Measurements from ENCODE around the gene VPS33A. TPM values are rescaled to one million over a fixed set of nuclear protein-coding genes. Genes with fewer than 3 reads are reported as not detected.
A peak's percentile ranks its signal among the peaks of the same experiment; 100 is the strongest.

Gene VPS33A
- total and polyA plus RNA-seq, 2 of the 13 experiments (the other 11 are each of a cell fraction or from before 2014, with no cell fraction given) = 11.0 to 43.6 TPM

DNA sequence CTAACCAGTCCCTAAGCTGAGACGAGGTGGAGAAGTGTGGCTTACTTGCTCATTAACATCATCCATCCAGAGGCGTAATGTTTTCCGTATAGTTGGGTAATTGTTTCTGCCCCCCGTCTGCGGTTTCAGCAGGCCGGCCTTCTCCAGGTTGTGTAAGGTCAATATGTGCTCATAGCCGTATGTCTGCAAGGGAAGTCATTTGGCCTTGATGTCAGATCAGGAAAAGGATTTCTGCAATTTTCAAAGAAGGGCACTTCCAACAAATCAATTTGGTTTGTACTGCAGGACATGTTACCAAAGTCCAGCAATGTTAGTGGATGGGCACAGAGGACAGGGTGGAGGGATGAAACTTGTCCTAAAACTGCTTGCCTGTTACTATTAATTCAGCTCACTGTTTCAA lies 30.6 kb downstream of the VPS33A start:
- Histone ChIP-seq H3K27ac (ENCODE audit: extremely low read length, insufficient read depth, low read length) (peak overlapping the region; percentile 50), H2AFZ (ENCODE audit: low read length) (no peak overlapping the region), H3K4me3 (replicated peaks in 1 of 3; ENCODE audit: insufficient read depth in 1 of 3, low read depth in 2 of 3, low read length in 3 of 3) (no peak overlapping the region), H3K9me3 (ENCODE audit: low read length) (no peaks in the 10 kb centered on the region), H3K4me2 (ENCODE audit: low read depth, low read length) (no peak overlapping the region), H3K27me3 (ENCODE audit: control insufficient read depth in 1 of 2, insufficient read depth in 2 of 2, low read length in 2 of 2) (no peaks in the 10 kb centered on the region), H3K9ac (ENCODE audit: insufficient read depth, low read depth, low read length) (no peak overlapping the region), H3K36me3 (replicated peaks in 1 of 2; ENCODE audit: control insufficient read depth in 1 of 2, insufficient read depth in 2 of 2, low read length in 2 of 2) (peaks cover 6 to 49% of the 10 kb centered on the region in 2 experiments), H4K20me1 (ENCODE audit: insufficient read depth, low read length) (no peaks in the 10 kb centered on the region), H3K79me2 (ENCODE audit: insufficient read depth, low read length) (no peaks in the 10 kb centered on the region), H3K4me1 (ENCODE audit: insufficient read depth, low read length) (no peaks in the 10 kb centered on the region)
- FAIRE-seq = peak; percentile 34
- BruUV-seq (replicated peaks) = no TSS peak
- in situ Hi-C loops (cut with HindIII; ENCODE audit: extremely low pct_ligation_motif_present, low pct_unique_long_range_greater_than_20kb) (no loop called here), intact Hi-C loops (cut with micrococcal nuclease; ENCODE audit: unreplicated experiment) (no loop called here)
- no peak for DNase-seq (ENCODE audit: low spot score)
- 72% methylated on average over 7 of the region's 7 CpGs for WGBS (ENCODE audit: low lambda C conversion rate)
- POLR2A ChIA-PET = no interaction called here
- CTCF ChIA-PET (ENCODE audit: low intra/inter-chr PET ratio, low total read pairs) = no interaction called here
- ATAC-seq = peak; percentile 76
- TF ChIP-seq TBX2 (CRISPR knock-in tag; IDR thresholded peaks at IDR 0.05; ENCODE audit: borderline replicate concordance) = no peak
- no peak for TF ChIP-seq NFKBIZ (CRISPR knock-in tag; IDR thresholded peaks at IDR 0.05)
- TF ChIP-seq CEBPB (IDR thresholded peaks at IDR 0.05; ENCODE audit: borderline replicate concordance, low read depth, low read length) = peak; percentile 53; the same call in 1 of the 2 replicates
- TF ChIP-seq, protein P1, sequence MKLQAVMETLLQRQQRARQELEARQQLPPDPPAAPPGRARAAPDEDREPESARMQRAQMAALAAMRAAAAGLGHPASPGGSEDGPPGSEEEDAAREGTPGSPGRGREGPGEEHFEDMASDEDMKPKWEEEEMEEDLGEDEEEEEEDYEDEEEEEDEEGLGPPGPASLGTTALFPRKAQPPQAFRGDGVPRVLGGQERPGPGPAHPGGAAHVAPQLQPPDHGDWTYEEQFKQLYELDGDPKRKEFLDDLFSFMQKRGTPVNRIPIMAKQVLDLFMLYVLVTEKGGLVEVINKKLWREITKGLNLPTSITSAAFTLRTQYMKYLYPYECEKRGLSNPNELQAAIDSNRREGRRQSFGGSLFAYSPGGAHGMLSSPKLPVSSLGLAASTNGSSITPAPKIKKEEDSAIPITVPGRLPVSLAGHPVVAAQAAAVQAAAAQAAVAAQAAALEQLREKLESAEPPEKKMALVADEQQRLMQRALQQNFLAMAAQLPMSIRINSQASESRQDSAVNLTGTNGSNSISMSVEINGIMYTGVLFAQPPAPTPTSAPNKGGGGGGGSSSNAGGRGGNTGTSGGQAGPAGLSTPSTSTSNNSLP (IDR thresholded peaks at IDR 0.05; ENCODE audit: low read depth, low read length) = peak; percentile 48; the same call in 1 of the 2 replicates
- TF ChIP-seq BCL6 (CRISPR knock-in tag; IDR thresholded peaks at IDR 0.05) = no peak
- no peak for TF ChIP-seq SATB2 (CRISPR knock-in tag; IDR thresholded peaks at IDR 0.05)
- TF ChIP-seq HDAC1 (CRISPR knock-in tag; IDR thresholded peaks at IDR 0.05) = 0 out of 2 replicates have a peak, but pooled peaks have one; percentile 15
- no peak for TF ChIP-seq SMAD1 (CRISPR knock-in tag; IDR thresholded peaks at IDR 0.05; ENCODE audit: borderline replicate concordance, low read depth)
- no peak for TF ChIP-seq JUND (CRISPR knock-in tag; IDR thresholded peaks at IDR 0.05)
- TF ChIP-seq ZNF549 (CRISPR knock-in tag; IDR thresholded peaks at IDR 0.05) = 0 out of 2 replicates have a peak, but pooled peaks have one; percentile 44
- TF ChIP-seq CHD4 (IDR thresholded peaks at IDR 0.05; ENCODE audit: borderline replicate concordance, low read length) = no peak
- TF ChIP-seq ZNF883 (CRISPR knock-in tag; IDR thresholded peaks at IDR 0.05; ENCODE audit: not compliant biosample characterization) = no peak
- no peak for TF ChIP-seq ZNF160 (CRISPR knock-in tag; IDR thresholded peaks at IDR 0.05)
- TF ChIP-seq PLRG1 (conservative IDR thresholded peaks at IDR 0.05) = no peak
- TF ChIP-seq NFIC (IDR thresholded peaks at IDR 0.05; ENCODE audit: low read length) = no peak
- TF ChIP-seq ZNF207 (IDR thresholded peaks at IDR 0.05; ENCODE audit: borderline replicate concordance) = no peak
- no peak for TF ChIP-seq GTF3A (CRISPR knock-in tag; conservative IDR thresholded peaks at IDR 0.05)
- TF ChIP-seq, protein P2, sequence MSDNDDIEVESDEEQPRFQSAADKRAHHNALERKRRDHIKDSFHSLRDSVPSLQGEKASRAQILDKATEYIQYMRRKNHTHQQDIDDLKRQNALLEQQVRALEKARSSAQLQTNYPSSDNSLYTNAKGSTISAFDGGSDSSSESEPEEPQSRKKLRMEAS (IDR thresholded peaks at IDR 0.05) = no peak
- TF ChIP-seq TAF1 (CRISPR knock-in tag; IDR thresholded peaks at IDR 0.05) = no peak
- TF ChIP-seq HHEX (CRISPR knock-in tag; IDR thresholded peaks at IDR 0.05) = no peak
- TF ChIP-seq HOXA3 (CRISPR knock-in tag; IDR thresholded peaks at IDR 0.05) = no peak
- no peak for TF ChIP-seq ZNF264 (CRISPR knock-in tag; IDR thresholded peaks at IDR 0.05)
- peak; percentile 44 for TF ChIP-seq SKI (IDR thresholded peaks at IDR 0.05; ENCODE audit: partially characterized antibody)
- TF ChIP-seq, protein P3, sequence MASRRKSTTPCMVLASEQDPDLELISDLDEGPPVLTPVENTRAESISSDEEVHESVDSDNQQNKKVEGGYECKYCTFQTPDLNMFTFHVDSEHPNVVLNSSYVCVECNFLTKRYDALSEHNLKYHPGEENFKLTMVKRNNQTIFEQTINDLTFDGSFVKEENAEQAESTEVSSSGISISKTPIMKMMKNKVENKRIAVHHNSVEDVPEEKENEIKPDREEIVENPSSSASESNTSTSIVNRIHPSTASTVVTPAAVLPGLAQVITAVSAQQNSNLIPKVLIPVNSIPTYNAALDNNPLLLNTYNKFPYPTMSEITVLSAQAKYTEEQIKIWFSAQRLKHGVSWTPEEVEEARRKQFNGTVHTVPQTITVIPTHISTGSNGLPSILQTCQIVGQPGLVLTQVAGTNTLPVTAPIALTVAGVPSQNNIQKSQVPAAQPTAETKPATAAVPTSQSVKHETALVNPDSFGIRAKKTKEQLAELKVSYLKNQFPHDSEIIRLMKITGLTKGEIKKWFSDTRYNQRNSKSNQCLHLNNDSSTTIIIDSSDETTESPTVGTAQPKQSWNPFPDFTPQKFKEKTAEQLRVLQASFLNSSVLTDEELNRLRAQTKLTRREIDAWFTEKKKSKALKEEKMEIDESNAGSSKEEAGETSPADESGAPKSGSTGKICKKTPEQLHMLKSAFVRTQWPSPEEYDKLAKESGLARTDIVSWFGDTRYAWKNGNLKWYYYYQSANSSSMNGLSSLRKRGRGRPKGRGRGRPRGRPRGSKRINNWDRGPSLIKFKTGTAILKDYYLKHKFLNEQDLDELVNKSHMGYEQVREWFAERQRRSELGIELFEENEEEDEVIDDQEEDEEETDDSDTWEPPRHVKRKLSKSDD (CRISPR knock-in tag; IDR thresholded peaks at IDR 0.05; ENCODE audit: low read depth) = no peak

Measured in HepG2 (cell line).